ENCODE measurements around the gene PLD5.

- TF ChIP-seq CTCF (conservative IDR thresholded peaks at IDR 0.05; ENCODE audit: low read depth, low read length) (no peak), EZH2 (IDR thresholded peaks at IDR 0.05; ENCODE audit: borderline replicate concordance, low read depth, low read length, poor library complexity, severe bottlenecking) (no peak)
These were observed 53.7 kb downstream of the PLD5 start for GRCh38 chr1:242470774-242471173.
